K562 treated with DMSO at 1 percent for 4 hours (cell line): ENCODE measurements around the gene DYRK1B. TPM values are rescaled to one million over a fixed set of nuclear protein-coding genes. Genes with fewer than 3 reads are reported as not detected.

Source experiments
- total RNA-seq: library from RNA; unstranded; fragments of 300-600 nt; gene quantifications from 2 replicates; pipeline ENCODE4 v1.2.3, GENCODE V29; 2022; ENCODE audit not compliant: insufficient read depth

DYRK1B gene
- 5.6 and 7.8 TPM in 2 replicates for total RNA-seq

GRCh38 chr19:39833464-39834286 lies at the start of gene DYRK1B:
TSS of gene DYRK1B (minus strand) at chr19:39834162. CDS start at chr19:39831867, 2,295 bp downstream.

GRCh38 chr19:39845933-39846677 lies 12.1 kb upstream of the DYRK1B start, which contains the start of gene FBL:
TSS of gene FBL (minus strand) at chr19:39846379. CDS start at chr19:39846300, 79 bp downstream.

GRCh38 chr19:39778763-39779162 lies 55.2 kb downstream of the DYRK1B start, which contains the start of gene LEUTX:
TSS of gene LEUTX (plus strand) at chr19:39778854. CDS start at chr19:39778921, 67 bp downstream.

Other genes starting within 250 kb of the DYRK1B start
- 6.6 TPM in 1 of 2 replicates, not detected in the other for gene LGALS13, start 231.6 kb downstream of the DYRK1B start, total RNA-seq
- not detected in 2 replicates for gene LGALS16, start 178.2 kb downstream of the DYRK1B start, total RNA-seq
- not detected in 2 replicates for gene LGALS14, start 129.7 kb downstream of the DYRK1B start, total RNA-seq
- gene CLC, start 96.1 kb downstream of the DYRK1B start, total RNA-seq, result not detected in 2 replicates
- not detected in 2 replicates for gene LEUTX, start 55.3 kb downstream of the DYRK1B start, total RNA-seq
- gene FBL, start 12.2 kb upstream of the DYRK1B start, total RNA-seq, result 409 and 504 TPM in 2 replicates
- gene FCGBP, start 100.5 kb upstream of the DYRK1B start, total RNA-seq, result 0.34 TPM in 1 of 2 replicates, not detected in the other
- gene PSMC4, start 137.0 kb upstream of the DYRK1B start, total RNA-seq, result 172 and 181 TPM in 2 replicates
- 0.53 and 0.58 TPM in 2 replicates for gene ZNF546, start 162.9 kb upstream of the DYRK1B start, total RNA-seq
- 3.5 and 5.3 TPM in 2 replicates for gene ZNF780B, start 222.1 kb upstream of the DYRK1B start, total RNA-seq